Natural killer cell treated with Interleukin-12 subunit alpha and Interleukin-12 subunit beta and Interleukin-15 and Interleukin-18, amount 100 ng/mL, for 72 hours (primary cell): ENCODE measurements around the gene UBASH3A. TPM values are rescaled to one million over a fixed set of nuclear protein-coding genes. Genes with fewer than 3 reads are reported as not detected.

Source experiments
- ATAC-seq, 2 donors: fragments of 150-1000 bp; cut with Tn5 transposase in 1 of 2; sonication (Bioruptor Pico), chemical (Tn5 transposase) in 1 of 2; 2 replicates each; pipeline ENCODE4 v1.10.0; 2021
- DNase-seq: peaks from one replicate; pipeline ENCODE4 v3.0.0; 2022; ENCODE audit warnings: low spot score
- H3K27ac Mint-ChIP-seq, 2 donors: 1 replicate in 1 of 2; 2 replicates in 1 of 2; pipeline ENCODE4 v1.8.0; 2022; ENCODE audit warnings: mixed read lengths in 2 of 2, mild to moderate bottlenecking in 1 of 2, moderate library complexity in 1 of 2
- H3K27me3 Mint-ChIP-seq, 2 donors: 1 replicate in 1 of 2; 2 replicates in 1 of 2; pipeline ENCODE4 v1.8.0; 2022; ENCODE audit warnings: mixed read lengths in 2 of 2
- H3K36me3 Mint-ChIP-seq: one replicate; pipeline ENCODE4 v1.8.0; 2022; ENCODE audit warnings: mixed read lengths
- H3K4me1 Mint-ChIP-seq, 2 donors: 1 replicate in 1 of 2; 2 replicates in 1 of 2; pipeline ENCODE4 v1.8.0; 2022; ENCODE audit warnings: low read depth in 2 of 2, mixed read lengths in 2 of 2, mild to moderate bottlenecking in 1 of 2
- H3K4me3 Mint-ChIP-seq: one replicate; pipeline ENCODE4 v1.8.0; 2022; ENCODE audit warnings: mixed read lengths
- H3K9me3 Mint-ChIP-seq: 2 replicates; pipeline ENCODE4 v1.8.0; 2022; ENCODE audit warnings: mixed read lengths
- total RNA-seq, 2 donors: library from RNA; stranded (reverse); gene quantifications; one replicate each; pipeline ENCODE4 v1.2.3, GENCODE V29; 2022

Gene UBASH3A
- total RNA-seq, 2 donors from 2014 or later: 1.7 to 9.2 TPM

GRCh38 chr21:42437786-42438185 lies 34.1 kb downstream of the UBASH3A start:
- H3K4me3 Mint-ChIP-seq: no peak overlapping the region
- ATAC-seq (no peak), DNase-seq (no peak)
- peak overlapping the region in 1 of 2 donors; percentile 31 for H3K27ac Mint-ChIP-seq
- no peaks in the 10 kb centered on the region for H3K9me3 Mint-ChIP-seq
- H3K36me3 Mint-ChIP-seq: peaks cover 8% of the 10 kb centered on the region
- peaks cover 22 to 30% of the 10 kb centered on the region in 2 donors for H3K4me1 Mint-ChIP-seq
- H3K27me3 Mint-ChIP-seq: peaks cover 41 to 57% of the 10 kb centered on the region in 2 donors

- no peak for ATAC-seq
- Mint-ChIP-seq H3K27ac (peak overlapping the region in 1 of 2 donors; percentile 74), H3K4me1 (peaks cover 22 to 30% of the 10 kb centered on the region in 2 donors), H3K9me3 (no peaks in the 10 kb centered on the region), H3K4me3 (peak overlapping the region; percentile 72), H3K27me3 (peaks cover 39 to 55% of the 10 kb centered on the region in 2 donors), H3K36me3 (peaks cover 7% of the 10 kb centered on the region)
- DNase-seq: no peak
Observed at GRCh38 chr21:42438316-42439205, 34.9 kb downstream of the UBASH3A start.

- H3K4me1 Mint-ChIP-seq: peaks cover 22 to 30% of the 10 kb centered on the region in 2 donors
Observed at GRCh38 chr21:42439284-42440186, 35.8 kb downstream of the UBASH3A start.

GRCh38 chr21:42440187-42440792 lies 36.6 kb downstream of the UBASH3A start:
- peaks cover 7% of the 10 kb centered on the region for H3K36me3 Mint-ChIP-seq
- peaks cover 20 to 30% of the 10 kb centered on the region in 2 donors for H3K4me1 Mint-ChIP-seq
- H3K4me3 Mint-ChIP-seq: peak overlapping the region; percentile 72
- peaks cover 31 to 46% of the 10 kb centered on the region in 2 donors for H3K27me3 Mint-ChIP-seq
- ATAC-seq (peak in 1 of 2 donors; percentile 45), DNase-seq (no peak)
- peak overlapping the region; percentile 40 to 74 for H3K27ac Mint-ChIP-seq
- H3K9me3 Mint-ChIP-seq: no peaks in the 10 kb centered on the region

More at GRCh38 chr21:42439284-42440186, 35.8 kb downstream of the UBASH3A start:
- Mint-ChIP-seq H3K27ac (peak overlapping the region; percentile 40 to 74), H3K9me3 (no peaks in the 10 kb centered on the region), H3K27me3 (peaks cover 39 to 49% of the 10 kb centered on the region in 2 donors), H3K36me3 (peaks cover 7% of the 10 kb centered on the region), H3K4me3 (peak overlapping the region; percentile 72)
- DNase-seq: no peak
- peak; percentile 63 to 81 for ATAC-seq

- H3K36me3 Mint-ChIP-seq: peaks cover 7% of the 10 kb centered on the region
- H3K4me1 Mint-ChIP-seq: peaks cover 20 to 30% of the 10 kb centered on the region in 2 donors
- no peaks in the 10 kb centered on the region for H3K9me3 Mint-ChIP-seq
Observed at GRCh38 chr21:42441963-42442362, 38.3 kb downstream of the UBASH3A start.

GRCh38 chr21:42443181-42443785 lies 39.6 kb downstream of the UBASH3A start:
- Mint-ChIP-seq H3K9me3 (no peaks in the 10 kb centered on the region), H3K27ac (no peak overlapping the region), H3K4me1 (peaks cover 17 to 28% of the 10 kb centered on the region in 2 donors), H3K4me3 (no peak overlapping the region), H3K36me3 (peaks cover 7% of the 10 kb centered on the region), H3K27me3 (peaks cover 39 to 48% of the 10 kb centered on the region in 2 donors)
- ATAC-seq: no peak
- no peak for DNase-seq

More at GRCh38 chr21:42441963-42442362, 38.3 kb downstream of the UBASH3A start:
- H3K27ac Mint-ChIP-seq: peak overlapping the region in 1 of 2 donors; percentile 34
- H3K27me3 Mint-ChIP-seq: peaks cover 37 to 51% of the 10 kb centered on the region in 2 donors
- no peak for ATAC-seq
- no peak for DNase-seq
- no peak overlapping the region for H3K4me3 Mint-ChIP-seq

- peaks cover 15 to 21% of the 10 kb centered on the region in 2 donors for H3K4me1 Mint-ChIP-seq
- H3K27ac Mint-ChIP-seq: no peak overlapping the region
- H3K36me3 Mint-ChIP-seq: peaks cover 7% of the 10 kb centered on the region
- ATAC-seq (no peak), DNase-seq (no peak)
- H3K27me3 Mint-ChIP-seq: peaks cover 36 to 46% of the 10 kb centered on the region in 2 donors
- H3K4me3 Mint-ChIP-seq: no peak overlapping the region
- no peaks in the 10 kb centered on the region for H3K9me3 Mint-ChIP-seq
Observed at GRCh38 chr21:42443876-42444744, 40.4 kb downstream of the UBASH3A start.

- DNase-seq: no peak
- no peak for ATAC-seq
- Mint-ChIP-seq H3K4me3 (no peak overlapping the region), H3K27me3 (peaks cover 31 to 42% of the 10 kb centered on the region in 2 donors), H3K4me1 (peaks cover 10 to 16% of the 10 kb centered on the region in 2 donors), H3K36me3 (peaks cover 3% of the 10 kb centered on the region), H3K9me3 (no peaks in the 10 kb centered on the region), H3K27ac (no peak overlapping the region)
Observed at GRCh38 chr21:42444745-42445059, 41.0 kb downstream of the UBASH3A start.

- DNase-seq (no peak), ATAC-seq (no peak)
- Mint-ChIP-seq H3K9me3 (no peaks in the 10 kb centered on the region), H3K4me3 (no peak overlapping the region), H3K27ac (peak overlapping the region in 1 of 2 donors; percentile 47), H3K4me1 (peaks cover 10 to 15% of the 10 kb centered on the region in 2 donors), H3K36me3 (no peaks in the 10 kb centered on the region), H3K27me3 (peaks cover 27 to 39% of the 10 kb centered on the region in 2 donors)
Observed at GRCh38 chr21:42445311-42445710, 41.6 kb downstream of the UBASH3A start.

- Mint-ChIP-seq H3K4me1 (peaks cover 6 to 7% of the 10 kb centered on the region in 2 donors), H3K27me3 (peaks cover 22 to 34% of the 10 kb centered on the region in 2 donors), H3K27ac (peak overlapping the region in 1 of 2 donors; percentile 47), H3K36me3 (no peaks in the 10 kb centered on the region), H3K4me3 (no peak overlapping the region), H3K9me3 (no peaks in the 10 kb centered on the region)
- ATAC-seq (no peak), DNase-seq (no peak)
Observed at GRCh38 chr21:42446531-42446930, 42.8 kb downstream of the UBASH3A start.

- ATAC-seq (no peak), DNase-seq (no peak)
- no peaks in the 10 kb centered on the region for H3K9me3 Mint-ChIP-seq
- H3K4me1 Mint-ChIP-seq: peaks cover 6 to 7% of the 10 kb centered on the region in 2 donors
- no peak overlapping the region for H3K4me3 Mint-ChIP-seq
- H3K27ac Mint-ChIP-seq: no peak overlapping the region
- peaks cover 19 to 31% of the 10 kb centered on the region in 2 donors for H3K27me3 Mint-ChIP-seq
- no peaks in the 10 kb centered on the region for H3K36me3 Mint-ChIP-seq
Observed at GRCh38 chr21:42447182-42447581, 43.5 kb downstream of the UBASH3A start.

- ATAC-seq (no peak), DNase-seq (no peak)
- H3K36me3 Mint-ChIP-seq: no peaks in the 10 kb centered on the region
- H3K4me3 Mint-ChIP-seq: no peak overlapping the region
- H3K4me1 Mint-ChIP-seq: peaks cover 6 to 7% of the 10 kb centered on the region in 2 donors
- peaks cover 15 to 25% of the 10 kb centered on the region in 2 donors for H3K27me3 Mint-ChIP-seq
- no peaks in the 10 kb centered on the region for H3K9me3 Mint-ChIP-seq
- peak overlapping the region; percentile 7 to 11 for H3K27ac Mint-ChIP-seq
Observed at GRCh38 chr21:42447732-42448131, 44.0 kb downstream of the UBASH3A start.
